Right ventricle myocardium inferior (tissue), 1 donor: ENCODE results near the gene EFNA5. TPM values are rescaled to one million over a fixed set of nuclear protein-coding genes. Genes with fewer than 3 reads are reported as not detected.

Experiments
- ATAC-seq: fragments of 200-7000 bp; cut with Tn5 transposase; one replicate; pipeline ENCODE4 v1.9.1; 2020; ENCODE audit warnings: mild to moderate bottlenecking, moderate library complexity
- DNase-seq: peaks from one replicate; pipeline ENCODE4 v3.0.0; 2021; ENCODE audit errors: missing footprints
- intact Hi-C: fragments of 100-400 bp; cut with DNase I; formaldehyde crosslinking; loops from one replicate; pipeline ENCODE4 v1.11.0; 2022
- total RNA-seq: library from RNA; stranded (reverse); fragmentation: NEBNext Ultra II Directional; extraction: Animal tissue kit (Norgen Biotek cat#: 25700); gene quantifications from one replicate; pipeline ENCODE4 v1.2.1, GENCODE V29; 2021
- donor health status: DM: no; HTN: yes; CAD: no; lungs with severe emphysema.

The EFNA5 gene
- total RNA-seq, 1 donor from 2014 or later: 28.5 TPM

- ATAC-seq (no peak), DNase-seq (no peak)
- intact Hi-C loops: loop anchor here (5.0 kb wide), 3 partner anchors 168 to 287 kb away; partner anchors contain the start of gene EFNA5
These were observed 285.0 kb downstream of the EFNA5 start for GRCh38 chr5:107385708-107386107.

- ATAC-seq: no peak
- intact Hi-C loops: no loop called here
These were observed 286.5 kb downstream of the EFNA5 start for GRCh38 chr5:107384256-107384655.

DNA sequence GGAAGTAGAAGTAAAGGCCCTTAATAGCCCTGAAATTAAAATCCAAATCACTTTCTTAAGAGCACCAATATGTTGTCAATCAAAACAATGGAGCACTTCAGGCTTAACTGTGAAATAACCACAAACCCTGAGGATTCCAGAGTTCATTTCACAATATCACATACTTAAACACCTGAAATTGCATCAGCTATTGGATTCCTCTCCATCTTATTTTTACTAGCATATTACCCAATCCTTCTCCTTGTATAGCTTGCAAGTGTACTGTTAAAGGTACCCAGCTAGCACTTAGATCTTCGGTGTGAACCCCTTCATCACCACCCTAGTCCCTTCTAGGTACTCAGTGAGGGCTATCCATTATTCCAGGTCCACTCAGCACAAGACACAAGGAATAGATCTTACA is 287.3 kb downstream of the EFNA5 start:
- intact Hi-C loops: no loop called here
- ATAC-seq (no peak), DNase-seq (no peak)

More at GRCh38 chr5:107384256-107384655, 286.5 kb downstream of the EFNA5 start:
- no peak for DNase-seq

DNA sequence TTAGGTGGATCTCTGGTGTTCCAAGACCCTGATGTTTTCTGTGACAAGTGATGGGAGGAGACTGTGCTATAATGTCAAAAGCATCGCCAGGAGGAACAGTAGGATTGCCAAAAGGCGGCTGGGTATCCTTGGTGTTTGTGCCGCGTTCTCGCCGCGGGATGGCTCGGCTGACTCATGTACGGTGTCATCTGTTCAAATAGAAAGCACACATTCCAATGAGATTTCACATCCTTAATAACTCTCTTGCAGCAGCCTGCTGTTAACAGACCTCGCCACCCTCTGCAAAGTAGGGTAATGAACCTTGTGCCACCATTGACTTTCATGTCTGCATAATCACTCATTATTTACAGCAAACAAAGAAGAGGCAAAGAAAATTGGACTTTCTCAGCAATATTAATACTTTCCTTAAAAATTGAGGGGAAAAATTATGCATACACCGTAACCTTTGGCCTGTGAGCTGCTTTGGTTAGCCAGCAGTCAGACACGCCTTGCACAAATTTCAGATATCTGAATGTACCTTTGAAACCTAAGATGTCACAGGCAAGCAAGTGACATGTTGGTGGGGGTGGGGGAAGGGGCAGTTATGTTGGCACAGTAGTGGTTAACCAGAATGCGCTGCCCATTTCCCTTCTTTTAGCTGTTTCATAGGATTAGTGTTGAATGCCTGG is 289.4 kb downstream of the EFNA5 start:
- DNase-seq (no peak), ATAC-seq (no peak)
- intact Hi-C loops: no loop called here

- no peak for DNase-seq
- intact Hi-C loops: no loop called here
- ATAC-seq: no peak
These were observed 290.1 kb downstream of the EFNA5 start for GRCh38 chr5:107380654-107381053.

GRCh38 chr5:107378218-107378899 is 292.4 kb downstream of the EFNA5 start:
- no peak for DNase-seq
- ATAC-seq: no peak
- intact Hi-C loops: no loop called here

GRCh38 chr5:107377277-107377609 is 293.5 kb downstream of the EFNA5 start:
- intact Hi-C loops: no loop called here
- DNase-seq (no peak), ATAC-seq (no peak)

- DNase-seq (no peak), ATAC-seq (no peak)
- intact Hi-C loops: no loop called here
These were observed 294.0 kb downstream of the EFNA5 start for GRCh38 chr5:107376546-107377276.

DNA sequence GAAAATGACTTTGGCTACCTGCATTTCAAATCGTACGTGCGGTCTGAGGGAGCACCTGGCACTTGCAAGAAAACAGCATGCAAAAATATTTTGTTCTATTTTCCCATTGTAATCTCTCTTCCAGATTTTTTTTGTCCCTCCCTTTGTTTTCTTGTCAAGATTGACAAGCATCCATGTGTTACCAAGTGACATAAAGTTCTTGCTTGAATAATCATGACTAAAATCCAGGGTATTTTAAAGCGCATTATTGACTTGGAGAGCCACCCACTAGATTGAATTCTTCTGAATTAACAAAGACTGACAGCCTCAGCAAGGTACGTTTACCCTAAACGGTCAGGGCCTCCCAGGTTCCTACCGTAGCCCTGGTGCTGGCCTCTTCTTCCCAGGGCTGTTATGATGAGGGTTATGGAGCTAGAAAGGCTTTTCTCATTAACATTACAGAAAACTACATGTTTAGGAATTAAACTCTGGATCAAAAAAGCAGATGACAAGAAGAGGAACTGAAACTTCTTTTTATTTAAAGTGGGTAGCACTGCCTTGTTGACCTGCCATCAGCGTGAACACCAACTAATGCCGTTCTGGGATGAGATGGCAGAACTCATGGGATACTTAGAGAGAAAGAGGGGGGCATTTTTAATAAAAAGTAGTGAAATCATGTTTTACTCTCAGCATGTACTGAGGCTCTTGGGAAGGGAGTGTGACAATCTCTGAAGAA is 297.0 kb downstream of the EFNA5 start:
- ATAC-seq (no peak), DNase-seq (no peak)

GRCh38 chr5:107372723-107373450 is 297.9 kb downstream of the EFNA5 start:
- no peak for ATAC-seq
- DNase-seq: no peak
- intact Hi-C loops: no loop called here

More for the DNA sequence above, 297.0 kb downstream of the EFNA5 start:
- intact Hi-C loops: no loop called here

DNA sequence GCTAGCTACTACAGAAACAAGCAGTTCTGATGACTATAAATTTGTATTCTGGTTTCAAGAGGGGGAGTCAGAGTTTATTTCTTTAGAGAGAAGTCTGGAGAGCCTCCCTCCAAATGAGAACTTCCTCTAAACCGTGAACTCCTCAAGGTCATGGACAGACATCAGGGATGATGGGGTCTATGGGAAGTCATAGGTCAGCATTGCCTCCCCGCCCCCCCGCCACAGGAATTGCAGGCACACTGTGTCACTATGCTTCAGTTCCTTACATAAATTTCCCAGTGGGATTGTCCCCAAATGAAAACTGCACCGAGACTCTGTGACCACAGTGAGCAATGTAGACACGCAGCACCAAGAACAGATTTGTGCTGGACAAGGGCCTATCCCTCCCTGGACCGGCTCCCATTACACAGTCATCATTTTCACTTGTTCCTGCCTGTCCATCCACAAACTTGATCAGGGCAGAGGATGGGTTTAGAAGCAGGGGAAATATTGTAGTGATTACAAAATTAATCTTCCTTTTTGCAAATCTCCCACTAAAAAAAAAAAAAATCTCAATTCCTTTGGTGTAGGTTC is 300.3 kb downstream of the EFNA5 start:
- intact Hi-C loops: no loop called here
- ATAC-seq (no peak), DNase-seq (no peak)

GRCh38 chr5:107369622-107370021 is 301.1 kb downstream of the EFNA5 start:
- no peak for DNase-seq
- no peak for ATAC-seq
- intact Hi-C loops: no loop called here

- intact Hi-C loops: no loop called here
- DNase-seq: no peak
- ATAC-seq: no peak
These were observed 302.1 kb downstream of the EFNA5 start for GRCh38 chr5:107368615-107369014.

- intact Hi-C loops: no loop called here
- DNase-seq: no peak
- no peak for ATAC-seq
These were observed 302.8 kb downstream of the EFNA5 start for GRCh38 chr5:107367939-107368338.

GRCh38 chr5:107367480-107367879 is 303.3 kb downstream of the EFNA5 start:
- no peak for DNase-seq
- no peak for ATAC-seq
- intact Hi-C loops: no loop called here

DNA sequence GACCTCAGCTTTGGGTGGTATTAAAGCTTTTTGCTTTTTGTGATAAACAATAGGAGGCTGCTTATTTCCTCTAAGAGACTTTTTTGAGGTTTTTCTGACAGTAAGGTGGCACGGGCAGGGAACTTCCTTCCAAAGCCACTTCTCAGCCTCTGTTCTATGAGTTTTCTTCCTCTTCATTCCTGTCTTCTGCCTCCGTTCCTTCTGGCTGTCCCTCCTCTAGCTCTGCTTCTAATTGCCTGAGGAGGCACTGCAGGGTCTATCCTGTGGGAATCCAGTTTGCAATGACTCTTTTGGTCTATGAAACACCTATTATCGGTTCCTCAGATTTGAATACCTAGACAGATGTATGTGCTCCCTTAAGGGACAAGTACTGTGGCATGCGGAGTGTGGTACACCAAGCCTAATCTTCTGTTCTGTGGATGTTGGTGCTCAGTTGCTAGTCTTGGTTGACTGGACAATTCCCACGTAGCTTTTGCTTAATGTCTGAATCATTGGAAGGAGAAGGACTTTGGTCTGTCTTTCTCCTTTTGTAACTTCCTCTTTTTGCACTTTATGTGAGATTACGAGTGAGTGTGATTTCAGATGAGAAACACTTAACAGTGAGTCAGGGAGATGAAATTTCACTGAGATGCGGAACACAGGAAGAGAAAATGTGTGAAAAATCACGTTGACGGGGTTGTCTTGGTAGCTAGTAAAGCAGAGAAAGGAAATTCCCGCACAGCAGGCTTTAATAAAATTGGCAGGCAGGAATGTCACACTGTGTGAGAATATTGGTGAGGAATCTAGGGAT is 305.2 kb downstream of the EFNA5 start:
- intact Hi-C loops: no loop called here
- DNase-seq: no peak
- ATAC-seq: no peak

- intact Hi-C loops: no loop called here
- DNase-seq (no peak), ATAC-seq (no peak)
These were observed 306.1 kb downstream of the EFNA5 start for GRCh38 chr5:107364443-107365319.
